Forelimb muscle (tissue), 1 donor: ENCODE measurements around the gene GRAP. TPM values are rescaled to one million over a fixed set of nuclear protein-coding genes. Genes with fewer than 3 reads are reported as not detected.
"Not testable (repeated sequence)": the region's sequence is repeated elsewhere in the genome, so short reads cannot be mapped to it uniquely, and the experiment has no call there.

Experiments used
- DNase-seq: peaks from one replicate; pipeline ENCODE4 v3.0.0-alpha.2; 2013; ENCODE audit warnings: low read depth
- polyA plus RNA-seq: library from polyadenylated mRNA; unstranded; fragments of 120-200 nt; gene quantifications from one replicate; pipeline ENCODE4 v1.2.1, GENCODE V29; 2013; ENCODE audit not compliant: insufficient read length

Gene GRAP
- 1.9 TPM for polyA plus RNA-seq

DNA sequence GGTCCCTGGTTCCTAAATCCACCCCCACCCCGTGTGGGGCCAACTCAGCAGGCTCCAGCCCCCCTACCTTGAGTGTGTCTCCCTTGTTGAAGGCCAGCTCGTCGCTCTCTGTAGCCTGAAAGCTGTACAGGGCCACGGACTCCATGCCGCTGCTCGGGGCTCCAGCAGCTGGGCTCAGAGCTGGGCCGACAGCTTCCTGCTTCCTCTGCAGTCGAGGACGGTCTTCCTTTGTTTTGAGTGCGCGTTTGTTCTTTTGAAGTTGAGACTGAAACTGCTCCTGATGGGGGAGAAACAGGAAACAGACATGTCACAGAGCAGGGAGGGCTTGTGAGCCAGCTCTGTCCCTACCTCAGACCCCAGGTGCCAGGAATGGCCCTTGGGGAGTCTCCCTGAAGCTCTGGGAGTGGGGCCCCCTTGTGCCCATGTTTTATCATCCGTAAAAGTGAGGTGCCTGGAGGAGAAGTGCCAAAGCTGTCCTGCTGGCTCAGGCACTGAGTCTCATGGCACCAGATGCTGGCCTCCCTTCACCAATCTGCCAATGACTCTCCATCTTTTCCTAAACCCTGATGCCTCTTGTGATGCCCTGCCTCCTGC, at the start of gene GRAP:
GRAP (minus strand) TSS at position 176 of the 594 bp plus-strand sequence; CDS start at position 145, 31 bp downstream.
- DNase-seq = not testable (repeated sequence)

- not testable (repeated sequence) for DNase-seq
Observed at GRCh38 chr17:19093684-19094438, 47.1 kb upstream of the GRAP start.

DNA sequence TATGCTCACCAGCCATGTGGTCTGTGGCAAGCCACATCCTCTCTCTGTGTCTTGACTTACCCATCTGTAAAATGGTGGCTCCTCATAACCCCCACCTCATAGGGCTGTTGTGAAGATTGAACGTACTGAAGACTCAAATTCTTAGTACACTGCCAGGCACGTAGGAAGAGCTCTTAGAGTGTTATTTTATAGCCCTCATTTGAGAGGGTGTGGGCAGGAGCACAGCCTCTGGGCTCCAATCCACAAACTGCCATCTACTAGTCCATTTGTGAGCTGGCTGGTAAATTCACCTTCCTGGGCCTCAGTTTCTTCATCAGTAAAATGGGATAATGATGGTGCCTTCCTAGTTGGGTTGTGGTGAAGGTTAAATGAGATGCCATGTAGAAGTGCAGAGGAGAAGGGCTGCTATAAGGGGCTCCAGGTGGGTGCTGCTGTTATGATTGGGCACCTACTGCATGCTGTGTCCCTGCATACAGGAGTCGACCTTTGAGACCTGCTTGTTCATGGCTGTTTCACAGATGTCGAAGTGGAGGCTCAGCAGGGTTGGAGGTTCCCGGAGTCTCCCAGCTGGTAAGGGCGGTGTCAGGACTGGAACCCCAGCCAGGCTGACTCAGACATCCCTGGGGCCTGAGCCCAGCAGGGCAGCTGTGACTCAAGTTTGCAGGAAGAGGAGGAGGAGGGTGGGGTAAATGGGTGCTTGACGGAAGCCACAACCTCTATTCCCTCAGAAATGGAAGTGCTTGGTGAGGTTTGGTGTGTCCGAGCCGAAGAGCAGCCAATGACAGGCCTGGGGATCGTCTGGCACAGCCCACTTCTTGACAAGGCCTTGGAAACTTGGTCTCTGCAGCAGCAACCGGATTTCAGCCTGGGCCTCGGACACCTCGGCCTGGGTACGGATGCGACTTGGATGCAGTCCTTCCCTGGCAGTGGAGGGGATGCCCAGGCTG, 46.3 kb upstream of the GRAP start:
- not testable (repeated sequence) for DNase-seq

DNA sequence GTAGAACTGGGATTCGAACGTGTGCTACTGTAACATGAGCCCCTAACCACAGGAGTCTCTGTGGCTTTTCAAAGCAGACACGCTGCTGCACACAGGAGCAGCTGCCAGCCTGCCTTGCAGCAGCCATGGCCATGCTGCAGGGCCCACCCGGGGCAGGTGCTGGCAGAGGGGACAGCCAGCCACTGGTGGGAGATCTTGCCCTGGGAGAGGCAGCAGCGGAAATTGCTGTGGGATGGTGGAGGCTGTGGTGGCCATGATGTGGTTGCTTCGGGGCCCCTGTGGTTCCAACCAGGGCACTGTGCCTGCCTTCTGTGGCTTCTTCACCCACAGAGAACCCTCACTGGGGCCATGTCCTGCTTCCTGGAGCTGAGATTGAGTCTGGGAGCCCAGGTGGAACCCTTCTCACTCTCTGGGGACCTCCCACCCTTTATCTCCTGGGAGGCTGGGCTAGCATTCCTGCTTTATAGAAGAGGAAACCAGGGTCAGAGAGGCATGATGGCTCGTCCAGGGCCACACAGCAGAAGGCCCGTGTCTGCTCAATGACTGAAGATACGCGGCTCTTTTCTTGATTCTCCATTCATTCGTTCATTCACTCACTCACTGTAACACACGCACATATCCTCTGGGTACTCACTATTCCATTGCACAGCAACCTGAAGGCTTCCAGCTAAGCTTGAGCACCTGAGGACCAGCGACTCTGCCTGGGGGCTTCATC, 43.5 kb upstream of the GRAP start:
- DNase-seq = not testable (repeated sequence)

- DNase-seq = not testable (repeated sequence)
Observed at GRCh38 chr17:19088804-19089685, 42.3 kb upstream of the GRAP start.

- DNase-seq = not testable (repeated sequence)
Observed at GRCh38 chr17:19077386-19077785, 30.6 kb upstream of the GRAP start.

- not testable (repeated sequence) for DNase-seq
Observed at GRCh38 chr17:19076398-19077192, 29.8 kb upstream of the GRAP start.

DNA sequence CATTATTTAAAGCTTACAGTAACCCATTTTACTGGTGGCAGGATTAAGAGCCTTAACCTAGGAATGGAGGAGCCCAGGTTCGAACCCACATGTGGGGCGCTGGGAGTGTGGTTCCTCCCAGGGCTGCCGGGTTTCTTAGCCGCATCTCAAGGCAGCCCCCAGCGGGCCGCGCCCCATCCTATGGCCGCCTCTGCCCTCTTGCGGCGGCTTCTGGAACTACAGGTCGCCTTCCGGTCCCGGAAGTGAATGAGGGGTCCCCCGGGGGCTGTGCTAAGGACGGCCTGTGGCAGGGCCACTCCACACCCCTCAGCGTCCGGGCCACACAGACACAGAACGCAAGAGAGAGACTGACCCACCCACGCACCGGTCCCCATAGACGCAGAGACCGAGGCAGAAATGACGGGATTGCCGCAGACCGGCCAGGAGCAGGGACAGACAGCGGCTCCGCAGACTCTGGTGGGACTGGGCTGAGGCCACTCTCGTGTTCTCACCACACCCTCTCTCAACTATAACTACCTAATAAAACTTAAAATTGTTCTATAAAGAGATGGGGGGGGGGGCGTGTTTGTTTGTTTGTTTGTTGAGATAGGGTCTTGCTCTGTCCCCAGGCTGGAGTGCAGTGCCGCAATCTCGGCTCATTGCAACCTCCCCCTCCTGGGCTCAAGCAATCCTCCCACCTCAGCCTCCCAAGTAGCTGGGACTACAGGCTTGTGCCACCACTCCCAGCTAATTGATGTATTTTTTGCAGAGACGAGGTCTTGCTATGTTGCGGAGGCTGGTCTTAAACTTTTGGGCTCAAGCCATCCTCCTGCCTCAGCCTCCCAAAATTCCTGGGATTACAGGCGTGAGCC, 23.8 kb upstream of the GRAP start:
- DNase-seq = not testable (repeated sequence)

DNA sequence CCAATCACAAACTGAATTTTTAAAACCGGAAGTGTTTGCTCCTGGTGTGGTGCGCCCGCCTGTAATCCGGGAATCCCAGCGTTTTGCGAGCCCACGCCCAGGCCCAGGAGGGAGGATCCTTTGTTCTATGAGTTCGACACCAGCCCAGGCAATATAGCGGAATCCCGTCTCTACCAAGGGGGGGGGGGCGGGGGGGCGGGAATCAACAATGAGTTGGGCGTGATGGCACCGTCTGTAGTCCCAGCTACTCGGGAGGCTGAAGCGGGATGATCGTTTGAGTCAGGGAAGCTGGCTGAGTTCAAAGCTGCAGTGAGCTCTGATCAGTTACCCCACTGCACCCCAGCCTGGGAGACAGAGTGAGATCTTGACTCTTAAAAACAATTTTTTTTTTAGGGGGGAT, 17.6 kb upstream of the GRAP start:
- DNase-seq = not testable (repeated sequence)

- not testable (repeated sequence) for DNase-seq
Observed at GRCh38 chr17:19063326-19063956, 16.7 kb upstream of the GRAP start.

DNA sequence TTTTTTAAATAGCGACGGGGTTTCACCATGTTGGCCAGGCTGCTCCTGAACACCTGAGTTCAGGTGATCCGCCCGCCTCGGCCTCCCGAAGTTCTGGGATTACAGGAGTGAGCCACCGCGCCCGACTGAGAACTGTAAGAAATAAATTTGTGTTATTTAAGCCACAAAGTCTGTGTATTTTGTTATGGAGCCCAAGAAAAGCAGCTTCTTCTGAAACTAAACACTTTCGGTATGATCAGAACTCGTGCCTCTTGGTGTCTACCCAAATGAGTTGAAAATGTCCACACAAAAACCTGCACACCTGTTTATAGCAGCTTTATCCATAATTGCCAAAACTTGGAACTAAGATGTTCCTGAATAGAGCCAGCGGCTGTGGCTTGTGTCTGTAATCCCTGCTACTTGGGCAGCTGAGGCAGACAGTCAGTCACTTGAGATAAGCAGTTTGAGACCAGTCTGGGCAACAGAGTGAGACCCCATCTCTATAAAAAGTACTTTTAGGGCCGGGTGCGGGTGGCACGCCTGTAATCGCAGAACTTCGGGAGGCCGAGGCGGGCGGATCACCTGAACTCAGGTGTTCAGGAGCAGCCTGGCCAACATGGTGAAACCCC, 16.1 kb upstream of the GRAP start:
- DNase-seq = not testable (repeated sequence)

DNA sequence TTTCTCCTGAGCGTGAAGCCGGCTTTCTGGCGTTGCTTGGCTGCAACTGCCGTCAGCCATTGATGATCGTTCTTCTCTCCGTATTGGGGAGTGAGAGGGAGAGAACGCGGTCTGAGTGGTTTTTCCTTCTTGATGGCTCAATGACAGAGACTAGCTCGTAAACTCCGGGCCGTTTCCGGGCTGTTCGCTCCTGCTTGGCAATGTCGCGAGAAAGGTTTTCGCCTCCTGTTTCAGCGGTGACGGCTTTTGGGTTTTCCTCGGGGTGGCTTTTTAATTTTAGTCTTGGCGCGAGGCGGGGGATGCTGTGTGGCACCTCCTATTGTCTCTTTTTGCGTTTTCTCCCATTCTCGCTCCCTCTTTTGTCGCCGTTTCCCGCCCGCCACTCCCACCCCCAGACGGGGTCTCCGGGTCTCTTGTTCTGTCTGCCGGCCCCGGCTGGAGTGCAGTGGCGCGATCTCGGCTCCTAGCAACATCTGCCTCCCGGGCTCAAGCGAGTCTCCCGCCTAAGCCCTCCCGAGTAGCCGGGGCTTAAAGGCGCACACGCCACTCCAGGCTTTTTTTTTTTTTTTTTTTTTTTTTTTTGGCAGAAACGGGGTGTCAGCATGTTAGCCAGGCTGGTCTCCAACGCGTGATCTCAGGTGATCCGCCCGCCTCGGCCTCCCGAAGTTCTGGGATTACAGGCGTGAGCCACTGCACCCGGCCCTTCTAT, 15.4 kb upstream of the GRAP start:
- DNase-seq = not testable (repeated sequence)

DNA sequence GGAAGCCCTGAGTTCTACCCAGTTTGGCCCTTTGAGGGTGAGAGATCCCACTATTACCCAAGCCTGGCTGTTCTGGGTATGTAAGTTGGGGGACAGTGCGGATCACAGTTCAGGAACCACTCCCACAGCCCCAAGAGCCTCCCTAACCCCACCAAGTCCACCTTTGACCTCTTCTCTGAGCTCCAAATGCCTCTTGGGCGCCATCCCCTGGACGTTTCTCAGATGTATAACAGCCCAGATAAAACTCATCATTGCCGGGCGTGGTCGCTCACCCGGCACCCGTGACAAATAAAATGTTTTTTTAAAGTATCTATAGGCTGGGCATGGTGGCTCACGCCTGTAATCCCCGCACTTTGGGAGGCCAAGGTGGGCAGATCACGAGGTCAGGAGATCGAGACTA, 8.7 kb upstream of the GRAP start:
- DNase-seq = not testable (repeated sequence)

DNA sequence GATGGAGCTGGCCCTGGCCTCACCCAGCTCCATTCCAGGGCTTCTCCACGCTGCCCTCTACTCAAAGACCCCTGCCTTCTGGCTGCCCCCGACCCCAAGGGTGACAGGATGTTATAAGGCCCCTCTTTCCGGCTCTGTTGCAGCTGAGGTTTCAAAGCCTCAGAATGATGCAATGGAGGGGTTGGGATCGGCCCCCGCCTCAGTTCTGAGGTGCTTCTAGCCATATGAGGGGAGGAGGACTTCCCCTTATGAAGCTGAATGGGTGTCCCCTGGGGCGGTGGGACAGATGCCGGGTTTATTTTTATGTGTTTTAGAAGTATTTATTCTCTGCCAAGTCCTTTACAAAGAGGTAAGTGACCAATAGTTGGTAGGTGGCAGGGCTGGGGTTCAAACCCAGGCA, 2.1 kb upstream of the GRAP start:
- DNase-seq = not testable (repeated sequence)

GRCh38 chr17:19047510-19047909, 753 bp upstream of the GRAP start:
- DNase-seq = not testable (repeated sequence)

- not testable (repeated sequence) for DNase-seq
Observed at GRCh38 chr17:19044643-19045042, 2.1 kb downstream of the GRAP start.

DNA sequence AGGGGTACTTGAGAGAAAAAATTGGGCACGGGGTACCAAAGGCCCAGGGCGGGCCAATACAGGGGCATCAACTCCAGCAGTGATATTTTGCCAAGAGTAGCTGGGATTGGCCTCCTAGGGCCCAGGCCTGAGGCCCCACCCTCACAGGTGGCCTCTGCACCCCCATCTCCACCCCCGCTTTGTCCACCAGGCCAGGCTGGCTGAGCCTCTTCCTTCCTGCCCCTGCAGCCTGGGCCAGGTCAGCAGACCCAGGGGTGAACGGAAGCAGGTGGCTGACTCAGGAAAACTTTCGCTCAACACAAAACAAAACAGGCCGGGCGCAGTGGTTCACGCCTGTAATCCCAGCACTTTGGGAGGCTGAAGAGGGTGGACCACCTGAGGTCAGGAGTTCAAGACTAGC, 3.7 kb downstream of the GRAP start:
- not testable (repeated sequence) for DNase-seq
